Measurements from ENCODE around the gene NOL4L.

NOL4L gene

GRCh38 chr20:32559753-32560380 is 25.3 kb downstream of the NOL4L start:
- no peak for DNase-seq

GRCh38 chr20:32559205-32559752 is 25.9 kb downstream of the NOL4L start:
- DNase-seq, result no peak

- DNase-seq, result no peak
Observed at GRCh38 chr20:32558526-32558925, 26.6 kb downstream of the NOL4L start.

- no peak for DNase-seq
Observed at GRCh38 chr20:32557319-32557718, 27.8 kb downstream of the NOL4L start.

GRCh38 chr20:32556312-32557184 is 28.6 kb downstream of the NOL4L start:
- DNase-seq, result no peak

GRCh38 chr20:32555584-32555983 is 29.5 kb downstream of the NOL4L start:
- DNase-seq, result no peak

- no peak for DNase-seq
Observed at GRCh38 chr20:32554965-32555289, 30.2 kb downstream of the NOL4L start.

GRCh38 chr20:32553618-32554017 is 31.5 kb downstream of the NOL4L start:
- DNase-seq, result no peak

GRCh38 chr20:32551693-32552092 is 33.4 kb downstream of the NOL4L start:
- DNase-seq, result no peak

- no peak for DNase-seq
Observed at GRCh38 chr20:32549842-32550241, 35.3 kb downstream of the NOL4L start.

GRCh38 chr20:32547753-32548034 is 37.4 kb downstream of the NOL4L start:
- no peak for DNase-seq

- DNase-seq, result no peak
Observed at GRCh38 chr20:32546918-32547752, 38.0 kb downstream of the NOL4L start.

- no peak for DNase-seq
Observed at GRCh38 chr20:32544893-32545840, 40.0 kb downstream of the NOL4L start.

- DNase-seq, result no peak
Observed at GRCh38 chr20:32544260-32544722, 40.8 kb downstream of the NOL4L start.

- no peak for DNase-seq
Observed at GRCh38 chr20:32543570-32544259, 41.4 kb downstream of the NOL4L start.

GRCh38 chr20:32542259-32542615 is 42.9 kb downstream of the NOL4L start:
- no peak for DNase-seq

- DNase-seq, result no peak
Observed at GRCh38 chr20:32541323-32542258, 43.5 kb downstream of the NOL4L start.

GRCh38 chr20:32539817-32540675 is 45.1 kb downstream of the NOL4L start:
- DNase-seq, result peak; percentile 85

- peak; percentile 52 for DNase-seq
Observed at GRCh38 chr20:32539026-32539816, 45.9 kb downstream of the NOL4L start.
